PC-9 (cell line): ENCODE results near the gene CCR9.

Experiments
- CTCF ChIP-seq: fragments of 200-600 bp; sonication (generic); conservative IDR thresholded peaks from 2 replicates; pipeline ENCODE4 v1.6.1; 2017; ENCODE audit warnings: mixed run types, antibody characterized with exemption, mild to moderate bottlenecking, moderate library complexity
- EZH2 ChIP-seq: fragments of 200-600 bp; sonication (generic); IDR thresholded peaks from 2 replicates; pipeline ENCODE4 v1.8.0; 2017; ENCODE audit warnings: antibody characterized with exemption, low read depth

- TF ChIP-seq CTCF (no peak), EZH2 (no peak)
Observed at GRCh38 chr3:45878124-45878523, 8.2 kb upstream of the CCR9 start.
